HCT116 (cell line): ENCODE results near the gene RLN1. TPM values are rescaled to one million over a fixed set of nuclear protein-coding genes. Genes with fewer than 3 reads are reported as not detected.
"Not testable (repeated sequence)": the region's sequence is repeated elsewhere in the genome, so short reads cannot be mapped to it uniquely, and the experiment has no call there.

Experiments
- ATAC-seq: fragments of 200-7000 bp; cut with Tn5 transposase; 2 replicates; pipeline ENCODE4 v1.9.1; 2020; ENCODE audit warnings: mild to moderate bottlenecking, moderate library complexity
- BruUV-seq: library from RNA; stranded (reverse); fragments of 400-500 nt; replicated peaks from 2 replicates; lab custom pipeline; 2021; lab: Mats Ljungman, UMichigan
- CTCF ChIA-PET: fragments of 300-600 bp; sonication (Branson Sonifier 250); formaldehyde crosslinking; loops from one replicate; lab custom pipeline; 2021; ENCODE audit warnings: antibody characterized with exemption; lab: Charles Lee
- POLR2A ChIA-PET: fragments of 300-600, 350-600 bp; sonication (Branson Sonifier 250); formaldehyde crosslinking; loops from one replicate; lab custom pipeline; 2021; ENCODE audit warnings: antibody characterized with exemption; lab: Charles Lee
- RAD21 ChIA-PET, 2 experiments: fragments of 300-600 bp; sonication (Branson Sonifier 250); formaldehyde crosslinking; loops; one replicate each; lab custom pipeline; 2023; ENCODE audit warnings: low total read pairs in 2 of 2; ENCODE audit not compliant: uncharacterized antibody in 2 of 2, unreplicated experiment in 2 of 2, low non-redundant PET in 1 of 2; lab: Charles Lee
- DNase-seq: peaks from one replicate; pipeline ENCODE4 v3.0.0-alpha.2; 2010; ENCODE audit warnings: low read depth, low spot score
- H2AFZ ChIP-seq: fragments of 200-600 bp; shearing (Covaris generic), sonication (generic); 2 replicates; pipeline ENCODE4 v1.6.1; 2017; ENCODE audit warnings: low read depth, mixed run types, mixed read lengths, antibody characterized with exemption, low read length; ENCODE audit not compliant: poor library complexity, severe bottlenecking
- H3K27ac ChIP-seq: 2 replicates; pipeline ENCODE4 v1.5.1; 2012; ENCODE audit warnings: low read depth, low read length
- H3K27me3 ChIP-seq: fragments of 200-600 bp; sonication (generic); 2 replicates; pipeline ENCODE4 v1.6.1; 2016; ENCODE audit warnings: mixed run types, low read length, mixed read lengths; ENCODE audit not compliant: insufficient read depth
- H3K36me3 ChIP-seq, 2 experiments: fragments of 200-500 bp in 1 of 2; fragments of 200-600 bp in 1 of 2; sonication (Bioruptor generic) in 1 of 2; sonication (generic) in 1 of 2; 2 replicates each; pipeline versions ENCODE4 v1.5.1 to v1.6.1; 2014 to 2016; ENCODE audit warnings: low read length in 2 of 2, inconsistent platforms in 1 of 2, mixed read lengths in 1 of 2, mixed run types in 1 of 2; ENCODE audit not compliant: insufficient read depth in 2 of 2, control insufficient read depth in 1 of 2
- H3K4me1 ChIP-seq, 2 experiments: fragments of 200-600 bp in 1 of 2; sonication (generic) in 1 of 2; 2 replicates each; pipeline versions ENCODE4 v1.5.1 to v1.6.1; 2012 to 2017; ENCODE audit warnings: low read length in 2 of 2, inconsistent platforms in 1 of 2, mild to moderate bottlenecking in 1 of 2, mixed read lengths in 1 of 2, mixed run types in 1 of 2, moderate library complexity in 1 of 2; ENCODE audit not compliant: insufficient read depth in 2 of 2, control insufficient read depth in 1 of 2
- H3K4me2 ChIP-seq: fragments of 200-600 bp; sonication (generic); 2 replicates; pipeline ENCODE4 v1.6.1; 2017; ENCODE audit warnings: mixed run types, low read length, mixed read lengths
- H3K4me3 ChIP-seq, 2 experiments: fragments of 200-600 bp in 1 of 2; sonication (generic) in 1 of 2; replicated peaks in 1 of 2; 2 replicates each; pipeline ENCODE4 v1.5.1; 2011 to 2016; ENCODE audit warnings: low read length in 2 of 2, control low read depth in 1 of 2, low read depth in 1 of 2, mild to moderate bottlenecking in 1 of 2, mixed read lengths in 1 of 2, mixed run types in 1 of 2
- H3K79me2 ChIP-seq: fragments of 200-600 bp; sonication (generic); 2 replicates; pipeline ENCODE4 v1.6.1; 2017; ENCODE audit warnings: mild to moderate bottlenecking, mixed run types, low read length, moderate library complexity, mixed read lengths; ENCODE audit not compliant: insufficient read depth
- H3K9ac ChIP-seq: fragments of 200-600 bp; sonication (generic); 2 replicates; pipeline ENCODE4 v1.6.1; 2016; ENCODE audit warnings: low read length, mixed read lengths
- H3K9me2 ChIP-seq: fragments of 200-600 bp; sonication (generic), shearing (Covaris generic); 2 replicates; pipeline ENCODE4 v1.6.1; 2017; ENCODE audit warnings: mixed run types, mild to moderate bottlenecking, moderate library complexity; ENCODE audit not compliant: insufficient read depth
- H3K9me3 ChIP-seq, 2 experiments: fragments of 200-500 bp in 1 of 2; fragments of 200-600 bp in 1 of 2; sonication (Bioruptor generic) in 1 of 2; sonication (generic) in 1 of 2; 2 replicates each; pipeline ENCODE4 v1.6.1; 2014 to 2017; ENCODE audit warnings: low read length in 2 of 2, mixed read lengths in 2 of 2, inconsistent platforms in 1 of 2, low read depth in 1 of 2, mild to moderate bottlenecking in 1 of 2, mixed run types in 1 of 2, moderate library complexity in 1 of 2; ENCODE audit not compliant: control insufficient read depth in 1 of 2, insufficient read depth in 1 of 2
- H4K20me1 ChIP-seq: fragments of 200-600 bp; sonication (generic), shearing (Covaris generic); 2 replicates; pipeline ENCODE4 v1.6.1; 2017; ENCODE audit warnings: mixed run types, mild to moderate bottlenecking, moderate library complexity; ENCODE audit not compliant: insufficient read depth
- ELF1 ChIP-seq: IDR thresholded peaks from 2 replicates; pipeline ENCODE4 v1.6.1; 2012; ENCODE audit warnings: low read depth, borderline replicate concordance
- EZH2 ChIP-seq: fragments of 200-600 bp; sonication (generic); IDR thresholded peaks from 2 replicates; pipeline ENCODE4 v1.6.1; 2017; ENCODE audit warnings: antibody characterized with exemption, mixed run types
- RAD21 ChIP-seq: IDR thresholded peaks from 2 replicates; pipeline ENCODE4 v1.6.1; 2012; ENCODE audit warnings: low read depth, mild to moderate bottlenecking
- SIN3A ChIP-seq: IDR thresholded peaks from 2 replicates; pipeline ENCODE4 v1.6.1; 2012; ENCODE audit warnings: low read depth
- SRF ChIP-seq: IDR thresholded peaks from 2 replicates; pipeline ENCODE4 v1.6.1; 2012; ENCODE audit warnings: low read depth
- intact Hi-C: fragments of 100-400 bp; cut with micrococcal nuclease; formaldehyde crosslinking; loops from 2 replicates; pipeline ENCODE4 v1.10.0; 2022
- total RNA-seq: library from RNA; stranded (reverse); gene quantifications from one replicate; pipeline ENCODE4 v1.2.1, GENCODE V29; 2021; ENCODE audit not compliant: unreplicated experiment
- TF ChIP-seq, protein P1 (sequence below): IDR thresholded peaks from 2 replicates; pipeline ENCODE4 v1.6.1; 2012

RLN1 gene
- total RNA-seq, 1 experiment from 2014 or later: not detected

DNA sequence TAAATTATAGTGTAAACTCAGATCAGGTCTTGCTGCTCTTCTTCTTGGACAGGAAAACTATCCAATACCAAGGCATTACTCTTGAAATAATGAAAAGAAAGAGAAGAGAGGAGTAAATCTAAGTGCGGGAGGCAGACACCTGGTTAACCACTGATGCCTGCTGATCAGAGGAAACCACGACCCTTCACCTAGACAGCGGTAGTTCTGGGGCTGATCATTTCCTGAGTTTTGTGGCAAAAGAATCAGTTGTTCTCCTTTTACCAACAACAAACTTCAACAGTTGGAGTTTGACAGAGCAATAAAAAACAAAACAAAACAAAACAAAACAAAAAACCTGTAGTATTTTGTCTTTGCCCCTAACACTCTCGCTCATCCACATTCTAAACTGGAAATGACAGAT lies 3.0 kb downstream of the RLN1 start:
- BruUV-seq: no TSS peak
- RAD21 ChIA-PET: no interaction called here
- no peak overlapping the region for H3K9ac ChIP-seq
- H3K9me2 ChIP-seq: no peaks in the 10 kb centered on the region
- H3K79me2 ChIP-seq: no peaks in the 10 kb centered on the region
- H3K4me1 ChIP-seq: no peaks in the 10 kb centered on the region
- H3K4me3 ChIP-seq: no peak overlapping the region
- H3K4me2 ChIP-seq: no peak overlapping the region
- H3K27me3 ChIP-seq: no peaks in the 10 kb centered on the region
- TF ChIP-seq RAD21 (no peak), SRF (no peak), EZH2 (no peak), ELF1 (no peak), SIN3A (no peak)
- TF ChIP-seq, protein P1, sequence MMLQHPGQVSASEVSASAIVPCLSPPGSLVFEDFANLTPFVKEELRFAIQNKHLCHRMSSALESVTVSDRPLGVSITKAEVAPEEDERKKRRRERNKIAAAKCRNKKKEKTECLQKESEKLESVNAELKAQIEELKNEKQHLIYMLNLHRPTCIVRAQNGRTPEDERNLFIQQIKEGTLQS: no peak
- ATAC-seq: no peak
- H4K20me1 ChIP-seq: no peaks in the 10 kb centered on the region
- no peaks in the 10 kb centered on the region for H3K36me3 ChIP-seq
- CTCF ChIA-PET: no interaction called here
- intact Hi-C loops: no loop called here
- H2AFZ ChIP-seq: no peak overlapping the region
- H3K9me3 ChIP-seq: no peaks in the 10 kb centered on the region
- POLR2A ChIA-PET: no interaction called here
- DNase-seq: no peak
- H3K27ac ChIP-seq: no peak overlapping the region

DNA sequence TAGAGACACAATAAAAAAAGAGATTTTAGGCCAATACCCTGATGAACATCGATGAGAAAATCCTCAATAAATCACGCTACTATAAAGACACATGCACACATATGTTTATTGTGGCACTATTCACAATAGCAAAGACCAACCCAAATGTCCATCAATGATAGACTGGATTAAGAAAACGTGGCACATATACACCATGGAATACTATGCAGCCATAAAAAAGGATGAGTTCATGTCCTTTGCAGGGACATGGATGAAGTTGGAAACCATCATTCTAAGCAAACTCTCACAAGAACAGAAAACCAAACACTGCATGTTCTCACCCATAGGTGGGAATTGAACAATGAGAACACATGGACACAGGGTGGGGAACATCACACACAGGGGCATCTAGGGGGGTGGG lies 8.4 kb downstream of the RLN1 start:
- H3K36me3 ChIP-seq, BruUV-seq, H3K79me2 ChIP-seq, DNase-seq, H3K9ac ChIP-seq, H3K27ac ChIP-seq, H3K4me1 ChIP-seq, intact Hi-C loops, POLR2A ChIA-PET, CTCF ChIA-PET, H3K27me3 ChIP-seq, H3K4me3 ChIP-seq, H3K4me2 ChIP-seq, H2AFZ ChIP-seq, RAD21 ChIA-PET, H3K9me3 ChIP-seq, H4K20me1 ChIP-seq, H3K9me2 ChIP-seq, ATAC-seq: not testable (repeated sequence)
